ENCODE measurements around the gene KDF1.
"Not testable (repeated sequence)": the region's sequence is repeated elsewhere in the genome, so short reads cannot be mapped to it uniquely, and the experiment has no call there.

KDF1 gene

DNA sequence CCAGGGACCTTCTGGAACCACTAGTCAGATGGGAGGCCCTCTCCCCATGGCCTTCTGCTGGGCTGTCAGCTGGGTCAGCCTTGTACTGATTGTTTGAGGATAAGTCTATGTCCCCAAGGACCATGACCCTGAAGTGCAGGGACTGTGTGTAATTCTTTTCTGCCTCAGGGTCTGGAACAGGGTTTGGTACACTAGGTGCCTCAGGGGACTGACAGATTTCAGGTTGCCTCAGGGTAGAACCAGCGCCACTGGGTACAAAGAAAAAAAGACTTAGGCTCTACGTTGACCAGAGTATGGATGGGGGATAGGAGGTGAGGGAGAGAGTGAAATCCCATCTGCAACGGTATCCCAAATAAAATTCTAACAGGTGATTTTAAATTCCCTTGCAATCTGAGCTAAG is 3.0 kb downstream of the KDF1 start:
- no peaks in the 10 kb centered on the region for H3K9me3 ChIP-seq (ENCODE audit: control insufficient read depth in 2 of 2, low read length in 2 of 2)
- H3K27ac ChIP-seq (ENCODE audit: low read depth in 2 of 2, low read length in 2 of 2) = no peak overlapping the region
- peaks cover 8 to 10% of the 10 kb centered on the region in 2 donors for H3K27me3 ChIP-seq (ENCODE audit: control insufficient read depth in 2 of 2, insufficient read depth in 2 of 2, low read length in 2 of 2)
- no peak overlapping the region for H3K9ac ChIP-seq (ENCODE audit: low read depth in 1 of 2, low read length in 2 of 2)
- no peak overlapping the region for H3K4me3 ChIP-seq (ENCODE audit: low read length in 2 of 2)
- H3K36me3 ChIP-seq (ENCODE audit: control insufficient read depth in 2 of 2, insufficient read depth in 2 of 2, low read length in 2 of 2) = peaks cover 0 to 3% of the 10 kb centered on the region in 2 donors
- peaks cover 10 to 13% of the 10 kb centered on the region in 2 donors for H3K4me1 ChIP-seq (ENCODE audit: control insufficient read depth in 2 of 2, insufficient read depth in 2 of 2, low read length in 2 of 2)

- Histone ChIP-seq H3K4me3 (ENCODE audit: low read length in 2 of 2) (no peak overlapping the region), H3K9ac (ENCODE audit: low read depth in 1 of 2, low read length in 2 of 2) (no peak overlapping the region), H3K36me3 (ENCODE audit: control insufficient read depth in 2 of 2, insufficient read depth in 2 of 2, low read length in 2 of 2) (peaks cover 5 to 7% of the 10 kb centered on the region in 2 donors), H3K27ac (ENCODE audit: low read depth in 2 of 2, low read length in 2 of 2) (no peak overlapping the region), H3K27me3 (ENCODE audit: control insufficient read depth in 2 of 2, insufficient read depth in 2 of 2, low read length in 2 of 2) (peaks cover 8 to 10% of the 10 kb centered on the region in 2 donors), H3K9me3 (ENCODE audit: control insufficient read depth in 2 of 2, low read length in 2 of 2) (no peaks in the 10 kb centered on the region), H3K4me1 (ENCODE audit: control insufficient read depth in 2 of 2, insufficient read depth in 2 of 2, low read length in 2 of 2) (peaks cover 10 to 13% of the 10 kb centered on the region in 2 donors)
Observed at GRCh38 chr1:26956321-26956720, 3.9 kb downstream of the KDF1 start.

DNA sequence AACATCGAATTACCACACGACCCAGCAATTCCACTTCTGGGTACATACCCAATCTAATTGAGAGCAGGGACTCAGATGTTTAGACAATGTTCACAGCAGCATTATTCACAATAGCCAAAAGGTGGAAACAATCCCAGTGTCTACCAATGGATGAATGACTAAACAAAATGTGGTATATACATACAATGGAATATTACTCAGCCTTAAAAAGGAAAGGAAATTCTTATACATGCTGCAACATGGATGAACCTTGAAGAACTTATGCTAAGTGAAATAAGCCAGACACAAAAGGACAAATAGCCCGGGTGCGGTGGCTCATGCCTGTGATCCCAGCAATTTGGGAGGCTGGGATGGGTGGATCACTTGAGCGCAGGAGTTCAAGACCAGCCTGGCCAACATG is 6.9 kb downstream of the KDF1 start:
- peaks cover 24 to 25% of the 10 kb centered on the region in 2 donors for H3K36me3 ChIP-seq (ENCODE audit: control insufficient read depth in 2 of 2, insufficient read depth in 2 of 2, low read length in 2 of 2)
- H3K9ac ChIP-seq (ENCODE audit: low read depth in 1 of 2, low read length in 2 of 2) = no peak overlapping the region
- H3K9me3 ChIP-seq (ENCODE audit: control insufficient read depth in 2 of 2, low read length in 2 of 2) = no peaks in the 10 kb centered on the region
- H3K4me3 ChIP-seq (ENCODE audit: low read length in 2 of 2) = no peak overlapping the region
- H3K27ac ChIP-seq (ENCODE audit: low read depth in 2 of 2, low read length in 2 of 2) = no peak overlapping the region
- H3K4me1 ChIP-seq (ENCODE audit: control insufficient read depth in 2 of 2, insufficient read depth in 2 of 2, low read length in 2 of 2) = no peaks in the 10 kb centered on the region
- peaks cover 3 to 5% of the 10 kb centered on the region in 2 donors for H3K27me3 ChIP-seq (ENCODE audit: control insufficient read depth in 2 of 2, insufficient read depth in 2 of 2, low read length in 2 of 2)

GRCh38 chr1:26951821-26952497 is 8.3 kb downstream of the KDF1 start:
- Histone ChIP-seq H3K27me3 (ENCODE audit: control insufficient read depth in 2 of 2, insufficient read depth in 2 of 2, low read length in 2 of 2) (no peaks in the 10 kb centered on the region), H3K9me3 (ENCODE audit: control insufficient read depth in 2 of 2, low read length in 2 of 2) (no peaks in the 10 kb centered on the region), H3K4me3 (ENCODE audit: low read length in 2 of 2) (no peak overlapping the region), H3K9ac (ENCODE audit: low read depth in 1 of 2, low read length in 2 of 2) (no peak overlapping the region), H3K27ac (ENCODE audit: low read depth in 2 of 2, low read length in 2 of 2) (no peak overlapping the region), H3K4me1 (ENCODE audit: control insufficient read depth in 2 of 2, insufficient read depth in 2 of 2, low read length in 2 of 2) (peaks cover 1 to 2% of the 10 kb centered on the region in 2 donors), H3K36me3 (ENCODE audit: control insufficient read depth in 2 of 2, insufficient read depth in 2 of 2, low read length in 2 of 2) (peaks cover 27 to 31% of the 10 kb centered on the region in 2 donors)

GRCh38 chr1:26951216-26951615 is 9.1 kb downstream of the KDF1 start:
- Histone ChIP-seq H3K27ac (ENCODE audit: low read depth in 2 of 2, low read length in 2 of 2) (no peak overlapping the region), H3K9ac (ENCODE audit: low read depth in 1 of 2, low read length in 2 of 2) (no peak overlapping the region), H3K27me3 (ENCODE audit: control insufficient read depth in 2 of 2, insufficient read depth in 2 of 2, low read length in 2 of 2) (no peaks in the 10 kb centered on the region), H3K4me1 (ENCODE audit: control insufficient read depth in 2 of 2, insufficient read depth in 2 of 2, low read length in 2 of 2) (peaks cover 2 to 4% of the 10 kb centered on the region in 2 donors), H3K4me3 (ENCODE audit: low read length in 2 of 2) (no peak overlapping the region), H3K9me3 (ENCODE audit: control insufficient read depth in 2 of 2, low read length in 2 of 2) (no peaks in the 10 kb centered on the region), H3K36me3 (ENCODE audit: control insufficient read depth in 2 of 2, insufficient read depth in 2 of 2, low read length in 2 of 2) (peaks cover 33 to 35% of the 10 kb centered on the region in 2 donors)

GRCh38 chr1:26950602-26951001 is 9.7 kb downstream of the KDF1 start:
- H3K27ac ChIP-seq (ENCODE audit: low read depth in 2 of 2, low read length in 2 of 2) = no peak overlapping the region
- H3K27me3 ChIP-seq (ENCODE audit: control insufficient read depth in 2 of 2, insufficient read depth in 2 of 2, low read length in 2 of 2) = no peaks in the 10 kb centered on the region
- H3K9ac ChIP-seq (ENCODE audit: low read depth in 1 of 2, low read length in 2 of 2) = no peak overlapping the region
- peaks cover 36 to 38% of the 10 kb centered on the region in 2 donors for H3K36me3 ChIP-seq (ENCODE audit: control insufficient read depth in 2 of 2, insufficient read depth in 2 of 2, low read length in 2 of 2)
- H3K4me1 ChIP-seq (ENCODE audit: control insufficient read depth in 2 of 2, insufficient read depth in 2 of 2, low read length in 2 of 2) = peaks cover 5 to 10% of the 10 kb centered on the region in 2 donors
- no peaks in the 10 kb centered on the region for H3K9me3 ChIP-seq (ENCODE audit: control insufficient read depth in 2 of 2, low read length in 2 of 2)
- no peak overlapping the region for H3K4me3 ChIP-seq (ENCODE audit: low read length in 2 of 2)

DNA sequence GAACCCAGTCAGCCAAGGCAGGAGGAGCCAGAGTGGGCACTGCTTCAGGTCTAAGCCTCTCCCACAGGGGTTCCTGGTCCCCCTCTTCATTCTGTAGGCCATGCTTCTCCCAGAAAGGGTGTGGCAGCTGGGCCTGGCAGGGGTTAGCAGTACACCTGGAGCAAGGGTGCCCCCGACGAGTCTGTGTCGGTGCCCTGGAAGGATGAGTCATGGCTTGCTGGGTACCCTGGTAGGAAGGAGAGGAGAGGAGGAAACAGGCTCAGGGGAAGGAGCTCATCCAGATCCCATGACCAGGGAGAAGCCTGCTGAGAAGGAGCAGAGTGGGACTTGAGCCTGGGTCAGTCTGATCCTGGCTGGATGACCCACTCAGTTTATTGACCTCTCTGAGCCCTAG is 10.3 kb downstream of the KDF1 start:
- peaks cover 42 to 45% of the 10 kb centered on the region in 2 donors for H3K36me3 ChIP-seq (ENCODE audit: control insufficient read depth in 2 of 2, insufficient read depth in 2 of 2, low read length in 2 of 2)
- H3K4me3 ChIP-seq (ENCODE audit: low read length in 2 of 2) = no peak overlapping the region
- H3K9ac ChIP-seq (ENCODE audit: low read depth in 1 of 2, low read length in 2 of 2) = no peak overlapping the region
- H3K9me3 ChIP-seq (ENCODE audit: control insufficient read depth in 2 of 2, low read length in 2 of 2) = no peaks in the 10 kb centered on the region
- H3K27ac ChIP-seq (ENCODE audit: low read depth in 2 of 2, low read length in 2 of 2) = no peak overlapping the region
- H3K27me3 ChIP-seq (ENCODE audit: control insufficient read depth in 2 of 2, insufficient read depth in 2 of 2, low read length in 2 of 2) = no peaks in the 10 kb centered on the region
- peaks cover 10 to 16% of the 10 kb centered on the region in 2 donors for H3K4me1 ChIP-seq (ENCODE audit: control insufficient read depth in 2 of 2, insufficient read depth in 2 of 2, low read length in 2 of 2)

- no peak overlapping the region for H3K9ac ChIP-seq (ENCODE audit: low read depth in 1 of 2, low read length in 2 of 2)
- H3K4me1 ChIP-seq (ENCODE audit: control insufficient read depth in 2 of 2, insufficient read depth in 2 of 2, low read length in 2 of 2) = peaks cover 10 to 17% of the 10 kb centered on the region in 2 donors
- peaks cover 43 to 46% of the 10 kb centered on the region in 2 donors for H3K36me3 ChIP-seq (ENCODE audit: control insufficient read depth in 2 of 2, insufficient read depth in 2 of 2, low read length in 2 of 2)
- H3K9me3 ChIP-seq (ENCODE audit: control insufficient read depth in 2 of 2, low read length in 2 of 2) = no peaks in the 10 kb centered on the region
- H3K4me3 ChIP-seq (ENCODE audit: low read length in 2 of 2) = no peak overlapping the region
- H3K27me3 ChIP-seq (ENCODE audit: control insufficient read depth in 2 of 2, insufficient read depth in 2 of 2, low read length in 2 of 2) = no peaks in the 10 kb centered on the region
- H3K27ac ChIP-seq (ENCODE audit: low read depth in 2 of 2, low read length in 2 of 2) = no peak overlapping the region
Observed at GRCh38 chr1:26949266-26949925, 10.9 kb downstream of the KDF1 start.

DNA sequence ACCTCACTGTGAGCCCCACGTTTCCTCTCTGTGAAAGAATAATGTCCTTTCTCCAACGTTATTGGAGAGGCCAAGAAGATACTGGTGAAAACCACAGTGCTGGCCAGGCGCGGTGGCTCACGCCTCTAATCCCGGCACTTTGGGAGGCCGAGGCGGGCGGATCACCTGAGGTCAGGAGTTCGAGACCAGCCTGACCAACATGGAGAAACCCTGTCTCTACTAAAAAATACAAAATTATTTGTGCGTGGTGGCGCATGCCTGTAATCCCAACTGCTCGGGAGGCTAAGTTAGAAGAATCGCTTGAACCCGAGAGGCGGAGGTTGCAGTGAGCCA is 11.6 kb downstream of the KDF1 start:
- not testable (repeated sequence) for H3K9me3 ChIP-seq (ENCODE audit: control insufficient read depth in 2 of 2, low read length in 2 of 2); H3K27ac ChIP-seq (ENCODE audit: low read depth in 2 of 2, low read length in 2 of 2); H3K4me3 ChIP-seq (ENCODE audit: low read length in 2 of 2); H3K9ac ChIP-seq (ENCODE audit: low read depth in 1 of 2, low read length in 2 of 2); H3K27me3 ChIP-seq (ENCODE audit: control insufficient read depth in 2 of 2, insufficient read depth in 2 of 2, low read length in 2 of 2)
- Histone ChIP-seq H3K4me1 (ENCODE audit: control insufficient read depth in 2 of 2, insufficient read depth in 2 of 2, low read length in 2 of 2) (peaks cover 10 to 17% of the 10 kb centered on the region in 2 donors), H3K36me3 (ENCODE audit: control insufficient read depth in 2 of 2, insufficient read depth in 2 of 2, low read length in 2 of 2) (peaks cover 43 to 52% of the 10 kb centered on the region in 2 donors)

DNA sequence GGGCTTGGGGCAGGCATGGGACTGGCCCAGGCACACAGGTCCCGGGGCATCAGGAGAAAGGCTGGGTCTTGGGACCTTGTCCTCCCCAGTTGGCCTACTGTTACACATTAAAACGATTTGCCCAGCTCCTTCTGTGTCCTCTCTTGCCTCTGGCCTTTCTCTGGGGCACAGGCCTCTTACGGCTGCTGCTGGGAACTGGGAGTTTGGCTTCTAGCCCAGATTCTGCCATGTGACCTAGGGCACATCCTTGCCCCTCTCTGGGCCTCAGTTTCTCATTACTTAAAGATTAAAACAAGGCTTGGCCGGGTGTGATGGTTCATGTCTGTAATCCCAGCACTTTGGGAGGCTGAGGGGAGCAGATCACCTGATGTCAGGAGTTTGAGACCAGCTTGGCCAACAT is 14.0 kb downstream of the KDF1 start:
- H3K27me3 ChIP-seq (ENCODE audit: control insufficient read depth in 2 of 2, insufficient read depth in 2 of 2, low read length in 2 of 2) = no peaks in the 10 kb centered on the region
- peak overlapping the region in 1 of 2 donors; percentile 45 for H3K9ac ChIP-seq (ENCODE audit: low read depth in 1 of 2, low read length in 2 of 2)
- H3K4me1 ChIP-seq (ENCODE audit: control insufficient read depth in 2 of 2, insufficient read depth in 2 of 2, low read length in 2 of 2) = peaks cover 10 to 17% of the 10 kb centered on the region in 2 donors
- H3K9me3 ChIP-seq (ENCODE audit: control insufficient read depth in 2 of 2, low read length in 2 of 2) = no peaks in the 10 kb centered on the region
- H3K27ac ChIP-seq (ENCODE audit: low read depth in 2 of 2, low read length in 2 of 2) = peak overlapping the region; percentile 66 to 67
- peaks cover 52 to 67% of the 10 kb centered on the region in 2 donors for H3K36me3 ChIP-seq (ENCODE audit: control insufficient read depth in 2 of 2, insufficient read depth in 2 of 2, low read length in 2 of 2)
- H3K4me3 ChIP-seq (ENCODE audit: low read length in 2 of 2) = no peak overlapping the region
